Nephron progenitor cell (in vitro differentiated cells): Measurements from ENCODE around the gene KRT82.

Source experiments
- DNase-seq: peaks from one replicate; pipeline ENCODE4 v3.0.0; 2021
- H3K27ac Mint-ChIP-seq: 2 replicates; pipeline ENCODE4 v1.8.0; 2021; ENCODE audit warnings: mild to moderate bottlenecking, moderate library complexity, mixed read lengths
- H3K27me3 Mint-ChIP-seq: 2 replicates; pipeline ENCODE4 v1.8.0; 2021; ENCODE audit warnings: mild to moderate bottlenecking, low read depth, mixed read lengths; ENCODE audit not compliant: poor library complexity
- H3K36me3 Mint-ChIP-seq: 2 replicates; pipeline ENCODE4 v1.8.0; 2021; ENCODE audit warnings: low read depth, mixed read lengths
- H3K4me1 Mint-ChIP-seq: 2 replicates; pipeline ENCODE4 v1.8.0; 2021; ENCODE audit warnings: mixed read lengths
- H3K4me3 Mint-ChIP-seq: 2 replicates; pipeline ENCODE4 v1.8.0; 2021; ENCODE audit warnings: mild to moderate bottlenecking, moderate library complexity, mixed read lengths
- H3K9me3 Mint-ChIP-seq: 2 replicates; pipeline ENCODE4 v1.8.0; 2021; ENCODE audit warnings: mild to moderate bottlenecking, moderate library complexity, mixed read lengths
- TF ChIP-seq, protein P1 (sequence below): fragments of 200-600 bp; sonication (generic); IDR thresholded peaks from 2 replicates; pipeline ENCODE4 v1.5.0; 2021; ENCODE audit warnings: antibody characterized with exemption

The KRT82 gene

DNA sequence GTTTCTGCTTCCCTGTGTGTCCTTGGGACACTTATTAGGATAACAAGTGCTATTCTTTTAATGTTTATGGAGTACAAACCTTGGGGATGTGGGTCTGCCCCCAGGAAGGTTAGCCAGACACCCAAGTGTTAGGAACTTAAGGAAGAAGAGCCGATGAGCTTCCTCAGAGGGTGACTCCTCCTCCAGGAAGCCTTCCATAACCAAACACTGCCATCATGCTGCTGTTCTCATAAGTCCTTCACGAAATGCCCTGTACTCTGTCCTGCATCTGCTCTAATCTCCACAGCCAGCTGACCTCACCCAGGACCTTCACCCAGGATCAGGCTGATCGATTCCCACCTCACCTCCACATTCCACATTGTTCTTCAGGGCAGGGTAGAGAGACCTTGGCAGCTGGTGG, 37.6 kb downstream of the KRT82 start:
- TF ChIP-seq, protein P1, sequence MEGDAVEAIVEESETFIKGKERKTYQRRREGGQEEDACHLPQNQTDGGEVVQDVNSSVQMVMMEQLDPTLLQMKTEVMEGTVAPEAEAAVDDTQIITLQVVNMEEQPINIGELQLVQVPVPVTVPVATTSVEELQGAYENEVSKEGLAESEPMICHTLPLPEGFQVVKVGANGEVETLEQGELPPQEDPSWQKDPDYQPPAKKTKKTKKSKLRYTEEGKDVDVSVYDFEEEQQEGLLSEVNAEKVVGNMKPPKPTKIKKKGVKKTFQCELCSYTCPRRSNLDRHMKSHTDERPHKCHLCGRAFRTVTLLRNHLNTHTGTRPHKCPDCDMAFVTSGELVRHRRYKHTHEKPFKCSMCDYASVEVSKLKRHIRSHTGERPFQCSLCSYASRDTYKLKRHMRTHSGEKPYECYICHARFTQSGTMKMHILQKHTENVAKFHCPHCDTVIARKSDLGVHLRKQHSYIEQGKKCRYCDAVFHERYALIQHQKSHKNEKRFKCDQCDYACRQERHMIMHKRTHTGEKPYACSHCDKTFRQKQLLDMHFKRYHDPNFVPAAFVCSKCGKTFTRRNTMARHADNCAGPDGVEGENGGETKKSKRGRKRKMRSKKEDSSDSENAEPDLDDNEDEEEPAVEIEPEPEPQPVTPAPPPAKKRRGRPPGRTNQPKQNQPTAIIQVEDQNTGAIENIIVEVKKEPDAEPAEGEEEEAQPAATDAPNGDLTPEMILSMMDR, result no peak
- Mint-ChIP-seq H3K36me3 (no peaks in the 10 kb centered on the region), H3K9me3 (no peaks in the 10 kb centered on the region), H3K4me3 (no peak overlapping the region), H3K4me1 (peaks cover 16% of the 10 kb centered on the region), H3K27ac (no peak overlapping the region), H3K27me3 (peaks cover 4% of the 10 kb centered on the region)
- DNase-seq, result no peak

DNA sequence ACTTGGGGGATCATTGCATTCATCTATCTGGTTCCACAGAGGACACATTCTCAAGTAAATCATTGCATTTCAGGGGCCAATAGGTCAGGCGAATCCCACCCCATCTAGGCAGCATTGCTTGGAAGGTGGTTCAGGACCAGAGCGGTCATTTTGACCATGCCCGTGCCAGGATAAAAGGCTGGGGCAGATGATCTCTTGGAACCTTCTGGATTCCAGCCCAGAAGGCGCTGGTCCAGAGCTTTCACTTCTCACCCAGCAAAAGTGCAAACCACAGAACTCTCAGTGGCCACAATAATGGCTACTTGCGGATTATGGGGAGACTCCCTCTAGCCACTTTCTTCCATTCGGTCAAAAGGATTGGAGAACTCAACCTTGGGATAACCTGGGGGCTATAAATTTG, 38.3 kb downstream of the KRT82 start:
- TF ChIP-seq, protein P1, result no peak
- no peak for DNase-seq
- peaks cover 4% of the 10 kb centered on the region for H3K27me3 Mint-ChIP-seq

DNA sequence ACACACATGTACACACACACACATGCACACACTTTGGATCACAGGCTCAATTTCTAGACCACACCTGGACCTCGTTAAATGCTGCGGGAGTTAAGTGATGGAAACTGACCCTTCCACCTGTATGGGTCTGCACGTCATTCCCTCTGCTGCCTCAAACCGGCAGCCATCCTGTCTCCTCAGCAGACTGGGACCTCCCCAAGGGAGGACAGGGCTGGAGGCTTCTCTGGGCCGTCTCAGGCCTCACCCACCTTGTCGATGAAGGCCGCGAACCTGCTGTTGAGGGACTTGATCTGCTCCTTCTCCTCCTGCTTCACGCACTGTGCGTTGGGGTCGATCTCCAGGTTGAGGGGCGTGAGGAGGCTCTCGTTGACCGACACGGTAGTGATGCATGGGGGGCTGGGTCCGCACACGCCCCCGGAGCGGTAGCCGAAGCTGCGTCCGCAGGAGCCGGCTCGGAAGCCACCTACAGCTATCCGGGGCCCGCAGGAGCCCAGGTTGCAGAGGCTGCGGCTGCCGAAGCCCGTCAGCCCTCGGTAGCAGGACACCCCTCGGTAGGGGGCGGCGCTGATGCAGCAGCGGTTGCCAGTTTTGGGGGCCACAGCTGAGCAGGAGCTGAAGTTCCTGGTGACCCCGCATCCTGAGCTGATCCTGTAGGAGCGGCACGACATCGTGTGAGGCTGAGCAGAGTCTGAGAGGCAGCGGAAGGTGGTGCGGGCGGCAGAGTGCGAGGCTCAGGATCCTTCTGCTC, 39.2 kb downstream of the KRT82 start, which contains the start of gene KRT85:
Gene KRT85, minus strand, starts transcription at position 744 of the 748 bp plus-strand sequence. Its CDS starts 76 bp downstream, at position 668.
- no peak within 1 kb of the TSS for H3K4me3 Mint-ChIP-seq
- H3K36me3 Mint-ChIP-seq, result no peaks in the 10 kb centered on the region
- H3K27ac Mint-ChIP-seq, result no peak within 1 kb of the TSS
- no peak for DNase-seq
- H3K9me3 Mint-ChIP-seq, result no peaks in the 10 kb centered on the region
- peaks cover 4% of the 10 kb centered on the region for H3K27me3 Mint-ChIP-seq
- peaks cover 16% of the 10 kb centered on the region for H3K4me1 Mint-ChIP-seq
- TF ChIP-seq, protein P1, result no peak

More for the DNA sequence above, 38.3 kb downstream of the KRT82 start:
- Mint-ChIP-seq H3K9me3 (no peaks in the 10 kb centered on the region), H3K27ac (no peak overlapping the region), H3K36me3 (no peaks in the 10 kb centered on the region), H3K4me1 (peaks cover 16% of the 10 kb centered on the region), H3K4me3 (no peak overlapping the region)

DNA sequence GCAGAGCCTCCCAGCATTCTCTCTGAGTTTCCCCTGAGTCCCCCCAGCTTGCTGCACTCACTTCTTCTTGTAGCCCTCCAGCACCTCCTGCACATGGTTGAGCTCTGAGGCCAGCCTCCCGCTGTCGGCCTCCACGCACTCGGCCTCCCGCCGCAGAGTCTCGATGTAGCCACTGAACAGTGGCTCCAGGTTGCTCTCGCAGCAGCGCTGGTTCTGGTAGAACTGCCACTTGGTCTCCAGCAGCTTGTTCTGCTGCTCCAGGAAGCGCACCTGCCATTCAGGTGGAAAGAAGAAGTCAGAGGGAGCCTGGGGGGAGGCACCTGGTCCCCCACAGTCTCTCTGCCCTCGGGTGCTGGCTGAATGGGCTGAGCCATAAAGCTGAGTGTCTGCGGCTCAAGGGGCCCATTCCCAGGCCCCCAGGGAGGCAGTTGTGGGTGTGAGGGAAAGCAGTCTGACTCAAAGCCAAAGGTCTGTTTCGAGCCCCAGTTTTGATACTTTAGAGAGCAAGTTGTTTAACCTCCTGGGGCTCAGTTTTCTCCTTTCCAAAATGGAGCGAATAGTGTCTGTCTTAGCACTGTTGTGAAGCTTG, 41.1 kb downstream of the KRT82 start:
- Mint-ChIP-seq H3K4me3 (no peak overlapping the region), H3K27me3 (peaks cover 4% of the 10 kb centered on the region), H3K4me1 (peaks cover 5% of the 10 kb centered on the region), H3K27ac (no peak overlapping the region), H3K9me3 (no peaks in the 10 kb centered on the region), H3K36me3 (no peaks in the 10 kb centered on the region)
- TF ChIP-seq, protein P1, result no peak
- no peak for DNase-seq

DNA sequence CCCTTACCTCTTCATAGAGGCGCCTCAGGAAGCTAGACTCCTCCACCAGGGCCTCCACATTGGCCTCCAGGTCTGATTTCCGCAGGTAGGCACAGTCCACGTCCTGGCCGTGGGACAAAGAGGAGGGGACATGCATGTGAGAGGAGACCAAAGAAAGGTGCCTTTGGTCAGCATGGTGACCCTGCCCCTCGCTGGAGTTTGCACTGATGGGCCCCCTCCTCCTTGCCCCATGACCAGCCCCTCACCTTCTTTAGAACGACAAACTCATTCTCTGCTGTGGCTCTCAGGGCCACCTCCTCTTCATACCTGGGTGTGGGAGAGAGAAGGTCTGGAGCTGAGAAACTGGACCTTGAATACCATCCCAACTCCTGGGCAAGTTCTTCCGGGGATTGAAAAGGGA, 42.1 kb downstream of the KRT82 start:
- H3K27ac Mint-ChIP-seq, result no peak overlapping the region
- H3K9me3 Mint-ChIP-seq, result no peaks in the 10 kb centered on the region
- TF ChIP-seq, protein P1, result no peak
- no peak overlapping the region for H3K4me3 Mint-ChIP-seq
- peaks cover 5% of the 10 kb centered on the region for H3K4me1 Mint-ChIP-seq
- no peaks in the 10 kb centered on the region for H3K36me3 Mint-ChIP-seq
- DNase-seq, result no peak
- peaks cover 4% of the 10 kb centered on the region for H3K27me3 Mint-ChIP-seq
